Endothelial cell (in vitro differentiated cells): ENCODE measurements around the gene IGFBP5. TPM values are rescaled to one million over a fixed set of nuclear protein-coding genes. Genes with fewer than 3 reads are reported as not detected.

Experiments used
- DNase-seq: peaks from one replicate; pipeline ENCODE4 v3.0.0; 2021; ENCODE audit warnings: low spot score
- H3K27ac Mint-ChIP-seq: one replicate; pipeline ENCODE4 v1.8.0; 2021; ENCODE audit warnings: mixed read lengths, inconsistent platforms; ENCODE audit not compliant: unreplicated experiment
- H3K27me3 Mint-ChIP-seq: one replicate; pipeline ENCODE4 v1.8.0; 2021; ENCODE audit warnings: mild to moderate bottlenecking, moderate library complexity, mixed read lengths, inconsistent platforms; ENCODE audit not compliant: unreplicated experiment
- H3K36me3 Mint-ChIP-seq: one replicate; pipeline ENCODE4 v1.8.0; 2021; ENCODE audit warnings: mild to moderate bottlenecking, low read depth, mixed read lengths, inconsistent platforms; ENCODE audit not compliant: unreplicated experiment
- H3K4me1 Mint-ChIP-seq: one replicate; pipeline ENCODE4 v1.8.0; 2021; ENCODE audit warnings: mild to moderate bottlenecking, mixed read lengths, inconsistent platforms; ENCODE audit not compliant: unreplicated experiment
- H3K4me3 Mint-ChIP-seq: one replicate; pipeline ENCODE4 v1.8.0; 2021; ENCODE audit warnings: mild to moderate bottlenecking, mixed read lengths, inconsistent platforms; ENCODE audit not compliant: unreplicated experiment
- H3K9me3 Mint-ChIP-seq: one replicate; pipeline ENCODE4 v1.8.0; 2021; ENCODE audit warnings: mixed read lengths, inconsistent platforms; ENCODE audit not compliant: unreplicated experiment
- CTCF ChIP-seq: fragments of 200-600 bp; sonication (generic); IDR thresholded peaks from one replicate; pipeline ENCODE4 v1.5.0; 2021; ENCODE audit warnings: antibody characterized with exemption; ENCODE audit not compliant: unreplicated experiment
- total RNA-seq: library from RNA; stranded (reverse); fragmentation: NEBNext Ultra II Directional; extraction: Animal tissue kit (Norgen Biotek cat#: 25700); gene quantifications from one replicate; pipeline ENCODE4 v1.2.1, GENCODE V29; 2021; ENCODE audit not compliant: unreplicated experiment

The IGFBP5 gene
- total RNA-seq, 1 donor from 2014 or later: 7.2 TPM

- Mint-ChIP-seq H3K36me3 (no peaks in the 10 kb centered on the region), H3K27ac (no peak overlapping the region), H3K27me3 (peaks cover 2% of the 10 kb centered on the region), H3K4me3 (no peak overlapping the region), H3K4me1 (peaks cover 9% of the 10 kb centered on the region), H3K9me3 (no peaks in the 10 kb centered on the region)
- TF ChIP-seq CTCF: no peak
- DNase-seq: no peak
Observed at GRCh38 chr2:216739035-216739434, 43.7 kb upstream of the IGFBP5 start.

GRCh38 chr2:216737676-216738075 lies 42.3 kb upstream of the IGFBP5 start:
- Mint-ChIP-seq H3K36me3 (no peaks in the 10 kb centered on the region), H3K9me3 (no peaks in the 10 kb centered on the region), H3K27ac (no peak overlapping the region), H3K4me3 (no peak overlapping the region), H3K27me3 (no peaks in the 10 kb centered on the region), H3K4me1 (peaks cover 9% of the 10 kb centered on the region)
- no peak for TF ChIP-seq CTCF
- DNase-seq: no peak

GRCh38 chr2:216736326-216736725 lies 41.0 kb upstream of the IGFBP5 start:
- peaks cover 3% of the 10 kb centered on the region for H3K27me3 Mint-ChIP-seq
- no peaks in the 10 kb centered on the region for H3K9me3 Mint-ChIP-seq
- no peak overlapping the region for H3K27ac Mint-ChIP-seq
- no peak for TF ChIP-seq CTCF
- H3K36me3 Mint-ChIP-seq: no peaks in the 10 kb centered on the region
- no peak for DNase-seq
- H3K4me3 Mint-ChIP-seq: no peak overlapping the region
- peaks cover 9% of the 10 kb centered on the region for H3K4me1 Mint-ChIP-seq

DNA sequence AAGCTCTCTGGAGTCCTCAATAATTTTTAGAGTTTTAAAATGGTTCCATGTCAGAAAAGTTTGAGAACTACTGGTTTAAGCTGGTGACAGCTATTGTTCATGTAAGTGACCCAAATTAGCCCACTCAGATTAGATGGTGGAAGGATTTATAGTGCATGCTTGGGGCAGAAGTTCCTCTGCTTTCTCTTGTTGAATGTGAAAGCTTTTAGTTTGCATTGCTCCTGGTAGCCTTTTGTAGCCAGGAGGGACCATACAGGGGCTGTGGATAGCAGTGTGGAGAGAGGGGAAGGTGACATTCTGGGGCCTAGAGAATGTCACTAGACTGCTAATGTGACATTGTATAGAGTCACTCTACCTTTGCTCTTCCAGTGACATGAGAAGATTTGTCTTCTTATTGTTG lies 40.3 kb upstream of the IGFBP5 start:
- TF ChIP-seq CTCF: no peak
- Mint-ChIP-seq H3K4me1 (peaks cover 5% of the 10 kb centered on the region), H3K4me3 (no peak overlapping the region), H3K9me3 (no peaks in the 10 kb centered on the region), H3K27me3 (peaks cover 3% of the 10 kb centered on the region), H3K36me3 (no peaks in the 10 kb centered on the region), H3K27ac (no peak overlapping the region)
- no peak for DNase-seq

GRCh38 chr2:216735086-216735485 lies 39.7 kb upstream of the IGFBP5 start:
- TF ChIP-seq CTCF: no peak
- H3K27me3 Mint-ChIP-seq: peaks cover 3% of the 10 kb centered on the region
- DNase-seq: no peak
- no peaks in the 10 kb centered on the region for H3K36me3 Mint-ChIP-seq
- no peaks in the 10 kb centered on the region for H3K9me3 Mint-ChIP-seq
- no peaks in the 10 kb centered on the region for H3K4me1 Mint-ChIP-seq
- H3K4me3 Mint-ChIP-seq: no peak overlapping the region
- no peak overlapping the region for H3K27ac Mint-ChIP-seq
